PC-9 (cell line): ENCODE results near the gene RBBP8.

Experiments used
- EZH2 ChIP-seq: fragments of 200-600 bp; sonication (generic); IDR thresholded peaks from 2 replicates; pipeline ENCODE4 v1.8.0; 2017; ENCODE audit warnings: antibody characterized with exemption, low read depth
- TF ChIP-seq, protein P1 (sequence below): fragments of 200-600 bp; sonication (generic); conservative IDR thresholded peaks from 2 replicates; pipeline ENCODE4 v1.6.1; 2017; ENCODE audit warnings: mixed run types, antibody characterized with exemption, mild to moderate bottlenecking, moderate library complexity

DNA sequence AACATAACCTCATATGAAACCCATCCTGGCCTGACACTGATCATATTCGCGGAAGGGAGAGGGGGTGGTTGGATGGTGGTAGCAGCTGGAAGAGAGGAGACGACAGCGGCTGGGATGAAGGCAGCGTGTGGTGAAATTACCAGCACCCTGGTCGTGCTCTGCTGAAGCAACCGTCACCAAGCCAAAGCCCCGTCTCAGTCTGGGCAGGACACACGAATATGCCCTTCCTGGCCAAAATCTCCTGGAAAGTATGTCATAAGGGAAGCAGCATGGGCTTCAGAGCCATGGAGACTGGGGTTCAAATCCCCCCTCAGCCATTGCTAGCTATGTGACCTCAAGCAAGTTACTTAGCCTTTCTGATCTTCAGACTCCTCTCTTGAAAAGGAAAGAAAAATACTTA, 139.0 kb downstream of the RBBP8 start:
- TF ChIP-seq, protein P1, sequence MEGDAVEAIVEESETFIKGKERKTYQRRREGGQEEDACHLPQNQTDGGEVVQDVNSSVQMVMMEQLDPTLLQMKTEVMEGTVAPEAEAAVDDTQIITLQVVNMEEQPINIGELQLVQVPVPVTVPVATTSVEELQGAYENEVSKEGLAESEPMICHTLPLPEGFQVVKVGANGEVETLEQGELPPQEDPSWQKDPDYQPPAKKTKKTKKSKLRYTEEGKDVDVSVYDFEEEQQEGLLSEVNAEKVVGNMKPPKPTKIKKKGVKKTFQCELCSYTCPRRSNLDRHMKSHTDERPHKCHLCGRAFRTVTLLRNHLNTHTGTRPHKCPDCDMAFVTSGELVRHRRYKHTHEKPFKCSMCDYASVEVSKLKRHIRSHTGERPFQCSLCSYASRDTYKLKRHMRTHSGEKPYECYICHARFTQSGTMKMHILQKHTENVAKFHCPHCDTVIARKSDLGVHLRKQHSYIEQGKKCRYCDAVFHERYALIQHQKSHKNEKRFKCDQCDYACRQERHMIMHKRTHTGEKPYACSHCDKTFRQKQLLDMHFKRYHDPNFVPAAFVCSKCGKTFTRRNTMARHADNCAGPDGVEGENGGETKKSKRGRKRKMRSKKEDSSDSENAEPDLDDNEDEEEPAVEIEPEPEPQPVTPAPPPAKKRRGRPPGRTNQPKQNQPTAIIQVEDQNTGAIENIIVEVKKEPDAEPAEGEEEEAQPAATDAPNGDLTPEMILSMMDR = no peak
- TF ChIP-seq EZH2 = no peak
